Stimulated activated CD4-positive, alpha-beta T cell treated with anti-CD3 and anti-CD28 coated beads, Interleukin-2, amount 100 ng/mL, for 48 hours (primary cell): Measurements from ENCODE around the gene IRF5.

Source experiments
- DNase-seq, 2 donors: peaks; one replicate each; pipeline ENCODE4 v3.0.0-alpha.2; 2020

Gene IRF5

GRCh38 chr7:128921866-128922440, 15.8 kb upstream of the IRF5 start:
- no peak for DNase-seq

- no peak for DNase-seq
Observed at GRCh38 chr7:128922496-128923410, 15.0 kb upstream of the IRF5 start.

DNA sequence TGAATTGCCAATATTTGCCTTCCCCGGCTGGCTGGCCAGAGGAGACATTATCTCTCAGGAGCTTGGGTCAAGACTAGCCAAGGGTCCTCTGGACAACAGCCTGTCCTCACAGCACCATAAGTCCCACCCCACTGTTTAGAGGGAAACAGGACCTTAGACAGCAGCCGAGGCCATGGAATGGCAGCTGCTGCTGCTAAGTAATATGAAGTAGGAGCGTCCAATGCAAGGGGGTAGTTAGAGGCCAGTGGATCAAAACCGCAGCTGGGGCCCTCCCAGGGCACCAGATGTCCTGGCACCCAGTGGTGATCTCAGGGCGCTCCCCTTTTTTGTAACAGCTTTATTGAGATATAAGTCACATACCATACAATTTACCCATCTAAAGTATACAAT, 14.3 kb upstream of the IRF5 start:
- no peak for DNase-seq

DNA sequence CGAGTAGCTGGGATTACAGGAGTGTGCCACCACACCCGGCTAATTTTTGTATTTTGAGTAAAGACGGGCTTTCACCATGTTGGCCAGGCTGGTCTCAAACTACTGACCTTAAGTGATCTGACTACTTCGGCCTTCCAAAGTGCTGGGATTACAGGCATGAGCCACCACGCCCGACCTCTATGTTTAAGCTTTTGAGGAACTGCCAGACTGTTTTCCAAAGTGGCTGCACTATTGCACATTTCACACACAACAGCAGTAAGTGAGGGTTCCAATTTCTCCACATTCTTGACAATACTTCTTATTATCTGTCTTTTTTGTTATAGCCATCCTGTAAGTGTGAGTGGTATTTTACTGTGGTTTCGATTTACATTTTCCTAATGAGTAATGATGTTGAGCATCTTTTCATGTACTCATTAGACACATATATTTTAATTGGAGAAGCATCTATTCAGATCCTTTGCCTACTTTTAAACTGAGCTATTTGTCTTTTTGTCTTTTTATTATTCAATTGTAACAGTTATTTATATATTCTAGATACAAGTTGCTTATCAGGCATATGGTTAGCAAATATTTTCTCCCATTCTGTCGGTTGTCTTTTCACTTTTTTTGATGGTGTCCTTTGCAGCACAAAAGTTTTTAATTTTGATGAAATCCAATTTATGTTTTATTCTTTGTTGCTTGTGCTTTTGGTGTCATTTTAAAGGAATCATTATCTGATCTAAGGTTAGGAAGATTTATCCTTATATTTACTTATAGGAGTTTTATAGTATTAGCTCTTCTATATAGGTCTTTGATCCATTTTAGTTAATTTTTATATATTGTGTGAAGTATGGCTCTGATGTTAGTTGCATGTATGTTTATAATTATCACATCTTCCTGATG, 12.8 kb upstream of the IRF5 start:
- no peak for DNase-seq

- DNase-seq = no peak
Observed at GRCh38 chr7:128928159-128928813, 9.4 kb upstream of the IRF5 start.

GRCh38 chr7:128928882-128929788, 8.6 kb upstream of the IRF5 start:
- DNase-seq = no peak

GRCh38 chr7:128931190-128931798, 6.4 kb upstream of the IRF5 start:
- no peak for DNase-seq

DNA sequence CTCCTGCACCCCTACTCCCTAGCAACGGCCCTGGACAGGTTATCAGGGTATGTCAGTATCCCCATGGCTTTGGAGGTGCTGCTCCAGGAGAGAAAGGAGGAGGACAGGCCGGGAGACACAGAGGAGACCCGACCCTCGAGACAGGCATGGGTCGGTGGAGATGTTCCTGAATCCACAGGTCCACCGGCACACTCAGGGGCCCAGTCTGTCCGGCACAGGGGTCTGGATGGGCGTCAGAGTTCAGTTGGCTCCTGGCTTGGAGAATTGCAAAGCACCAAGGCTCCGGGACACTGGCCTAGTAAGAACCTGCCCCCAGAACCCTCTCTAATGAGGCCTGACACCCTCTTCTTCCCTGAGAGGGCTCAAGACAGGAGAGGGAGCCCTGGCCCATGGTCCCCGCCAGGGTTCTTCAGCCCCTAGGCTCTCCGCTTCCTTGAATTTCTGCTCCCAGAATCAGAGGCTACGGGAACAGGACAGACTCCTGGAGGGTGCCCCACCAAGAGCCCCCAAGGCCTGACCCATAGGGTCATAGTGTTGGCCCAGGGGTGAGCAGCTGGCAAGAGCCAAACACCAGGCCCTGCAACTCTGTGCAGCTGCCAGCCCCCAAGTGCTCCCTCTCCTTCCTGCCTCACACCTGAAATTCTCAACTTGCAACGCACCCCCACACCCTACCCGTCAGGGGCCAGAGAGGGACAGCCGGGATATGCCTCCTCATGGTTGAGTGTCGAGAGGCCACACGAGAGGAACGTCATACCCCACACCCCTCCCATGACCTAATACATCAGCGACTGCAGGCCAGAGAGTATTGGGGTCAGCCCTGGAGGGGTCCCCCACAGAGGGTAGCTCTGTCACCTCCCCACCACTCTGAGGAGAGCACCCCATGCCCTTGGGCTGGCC, 5.5 kb upstream of the IRF5 start:
- no peak for DNase-seq

- no peak for DNase-seq
Observed at GRCh38 chr7:128932862-128933179, 4.9 kb upstream of the IRF5 start.

DNA sequence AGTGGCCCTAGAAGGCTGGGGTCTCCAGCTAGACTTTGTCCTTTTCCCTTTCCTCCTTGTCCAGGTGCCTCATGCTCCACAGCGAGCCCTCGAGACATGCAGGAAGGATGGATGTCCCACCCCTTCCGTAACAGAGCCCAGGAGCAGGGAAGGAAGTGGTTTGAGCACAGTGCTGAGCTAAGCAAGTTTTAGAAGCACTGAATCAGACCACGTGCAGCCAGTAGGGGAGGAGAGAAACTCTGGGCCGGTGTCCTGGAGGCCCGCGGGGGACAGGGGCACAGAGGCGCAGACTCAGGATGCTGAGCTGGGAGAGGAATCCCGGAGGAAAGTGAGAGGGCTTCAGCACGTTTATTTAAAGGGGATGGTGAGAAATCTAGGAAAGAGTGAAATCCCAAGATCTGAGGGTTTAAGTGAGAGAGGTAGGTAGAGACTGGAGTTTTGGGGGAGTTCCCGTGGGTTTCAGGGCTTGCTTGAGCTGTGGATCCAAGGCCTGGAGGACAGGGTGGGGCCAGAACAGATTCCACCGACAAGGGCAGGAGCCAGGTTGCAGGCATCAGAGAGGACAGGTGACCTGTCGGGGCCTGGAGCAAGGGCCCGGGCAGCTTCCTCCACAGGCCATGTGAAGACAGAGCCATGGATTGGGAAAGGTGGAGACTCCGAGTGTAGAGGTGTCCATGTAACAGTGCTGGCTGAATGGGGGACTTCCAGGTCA, 4.4 kb upstream of the IRF5 start:
- DNase-seq = peak; percentile 22 to 40

DNA sequence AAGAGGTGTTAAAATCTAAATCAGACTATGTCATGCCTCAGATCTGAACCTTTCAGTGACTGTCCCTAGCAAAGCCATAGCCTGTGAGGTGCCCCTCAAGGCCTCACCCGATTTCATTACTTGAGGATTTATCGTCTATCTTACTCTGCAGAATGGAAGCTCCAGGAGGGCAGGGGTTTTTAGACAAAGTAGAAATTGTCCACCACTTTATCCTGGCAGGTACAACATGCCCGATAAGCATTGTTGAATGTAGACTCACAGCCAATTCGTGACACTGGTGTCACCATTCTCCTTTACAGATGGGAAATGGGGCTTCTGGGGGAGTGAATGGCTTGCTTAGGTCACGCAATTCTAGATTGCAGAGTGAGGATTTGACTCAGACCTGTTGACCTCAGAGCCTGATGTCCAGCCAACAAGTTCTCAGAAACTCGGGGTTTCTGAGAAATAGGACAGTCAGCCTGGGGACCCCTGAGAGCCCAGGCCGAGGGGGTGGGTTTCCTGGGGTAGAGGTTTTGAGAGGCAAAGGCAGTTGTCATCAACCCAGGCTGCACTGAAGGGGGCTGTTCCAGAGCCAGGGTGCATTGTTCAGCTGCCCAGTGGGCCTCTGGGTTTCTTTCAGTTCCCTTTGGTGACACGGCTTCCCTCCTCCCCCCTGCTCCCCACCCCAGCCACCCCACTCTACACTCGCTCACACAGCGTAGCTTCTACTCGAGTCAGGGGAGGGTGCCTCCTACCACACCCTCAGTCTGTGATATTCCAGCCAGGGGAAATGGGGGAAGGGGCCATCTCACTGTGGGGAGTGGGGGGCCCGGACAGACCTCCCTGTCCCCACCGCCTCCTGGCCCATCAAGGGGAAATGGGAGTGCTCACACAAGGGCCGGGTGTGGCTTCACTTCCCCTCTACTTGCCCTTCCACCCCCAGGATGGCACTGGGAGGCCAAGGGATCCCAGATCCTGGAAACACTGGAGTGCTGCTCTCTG, 3.1 kb upstream of the IRF5 start:
- DNase-seq = no peak

- no peak for DNase-seq
Observed at GRCh38 chr7:128935342-128935730, 2.4 kb upstream of the IRF5 start.

DNA sequence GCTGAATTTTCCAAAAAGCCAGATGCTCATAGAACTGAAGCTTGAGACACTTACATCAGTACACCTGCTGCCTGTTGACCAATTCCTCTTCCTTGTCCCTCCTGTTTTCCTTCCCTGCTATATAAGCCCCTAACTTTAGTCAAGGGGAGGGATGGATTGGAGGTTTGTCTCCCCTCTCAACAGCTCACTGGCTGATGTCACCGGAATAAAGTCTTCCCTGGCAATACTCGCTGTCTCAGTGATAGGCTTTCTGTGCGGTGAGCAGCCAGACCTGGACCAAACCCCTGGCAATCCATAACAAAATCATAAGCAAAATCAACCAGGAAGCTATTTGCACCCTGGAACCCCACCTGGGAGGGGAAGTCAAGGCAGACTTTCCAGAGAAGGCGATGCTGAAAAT, 929 bp upstream of the IRF5 start:
- DNase-seq = no peak

GRCh38 chr7:128937271-128937646, 468 bp upstream of the IRF5 start:
- DNase-seq = no peak

DNA sequence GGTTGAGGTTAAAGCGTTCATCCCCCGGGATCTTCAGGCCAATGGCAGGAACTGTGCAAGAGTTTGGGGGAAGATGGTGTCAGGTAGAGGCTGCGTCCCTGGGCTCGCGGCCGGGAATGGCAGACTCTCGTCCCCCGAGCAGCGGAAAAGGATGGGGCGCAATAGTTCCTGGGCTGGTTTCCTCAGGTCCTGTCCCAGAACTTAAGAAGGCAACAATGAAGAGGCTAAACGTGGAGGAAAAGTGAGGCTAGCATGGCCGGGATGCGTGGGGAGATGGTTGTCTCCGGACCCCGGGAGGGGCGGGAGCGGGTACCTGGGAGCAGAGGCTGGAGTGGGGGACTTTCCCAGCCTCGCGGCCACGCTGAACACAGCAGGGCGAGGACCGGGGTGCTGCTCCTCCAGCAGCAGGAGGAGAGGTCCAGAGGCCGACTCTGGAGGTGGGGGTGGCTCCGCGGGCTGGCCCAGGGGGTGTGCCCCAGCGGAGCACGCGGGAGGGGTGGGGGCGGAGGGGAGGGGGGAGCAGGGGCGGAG, 882 bp downstream of the IRF5 start:
- no peak for DNase-seq

DNA sequence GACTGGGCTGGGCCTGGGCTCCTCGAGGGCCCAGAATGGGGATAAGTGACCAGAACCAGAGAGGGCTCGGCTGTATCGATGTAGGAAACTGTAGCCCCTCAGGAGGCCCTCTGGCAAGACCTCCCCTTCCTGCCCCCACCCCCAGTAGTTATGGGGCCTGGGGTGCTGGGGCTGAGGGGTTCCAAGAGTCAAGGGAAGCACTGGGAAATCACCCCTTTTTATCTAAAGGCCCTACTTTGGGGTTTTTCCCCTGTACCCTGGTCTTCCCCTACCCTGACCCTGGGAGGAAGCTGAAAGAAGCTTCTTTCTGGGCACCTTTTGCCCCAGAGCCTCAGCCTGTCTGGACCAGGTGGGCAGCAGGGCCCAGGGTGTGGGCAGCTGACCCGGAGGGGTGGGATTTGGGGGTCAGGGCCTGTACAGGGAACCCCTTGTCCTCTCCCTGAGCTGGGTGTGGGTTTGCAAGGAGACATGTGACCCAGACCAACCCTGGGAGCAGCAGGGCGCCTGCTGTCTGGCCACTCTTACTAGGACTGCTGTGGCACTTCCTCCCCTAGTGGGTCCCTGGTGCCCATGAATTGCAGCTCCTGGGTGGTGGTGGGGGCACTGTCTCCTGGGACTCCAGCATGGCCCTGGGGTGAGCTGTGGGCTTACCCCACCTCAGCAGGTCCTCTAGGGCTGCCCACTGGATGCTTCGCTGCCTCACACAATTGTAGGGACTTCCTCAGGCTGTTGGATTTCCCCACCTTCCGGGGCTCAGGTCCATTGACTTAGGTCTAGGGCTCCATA, 1.5 kb downstream of the IRF5 start:
- DNase-seq = no peak

- DNase-seq = no peak
Observed at GRCh38 chr7:128939861-128940410, 2.2 kb downstream of the IRF5 start.
